Cardiac muscle cell (in vitro differentiated cells and primary cell): ENCODE measurements around the gene MTF1. TPM values are rescaled to one million over a fixed set of nuclear protein-coding genes. Genes with fewer than 3 reads are reported as not detected.
A peak's percentile ranks its signal among the peaks of the same experiment; 100 is the strongest.

Experiments used
- DNase-seq, 2 donors: peaks; one replicate each; pipeline versions ENCODE4 v3.0.0 to v3.0.0-alpha.2; 2010 to 2017; ENCODE audit warnings: low read depth in 1 of 2, low spot score in 1 of 2
- H3K27ac ChIP-seq: fragments of 200-600 bp; sonication (generic); 2 replicates; pipeline ENCODE4 v1.5.1; 2016
- H3K27me3 ChIP-seq: fragments of 200-600 bp; sonication (generic); 2 replicates; pipeline ENCODE4 v1.6.0; 2016; ENCODE audit warnings: control low read depth
- H3K36me3 ChIP-seq: fragments of 200-600 bp; sonication (generic); 2 replicates; pipeline ENCODE4 v1.5.1; 2016; ENCODE audit warnings: control low read depth
- H3K4me1 ChIP-seq: fragments of 200-600 bp; sonication (generic); 2 replicates; pipeline ENCODE4 v1.8.1; 2017; ENCODE audit warnings: low read depth, mild to moderate bottlenecking, mixed run types
- H3K4me3 ChIP-seq: fragments of 200-600 bp; sonication (generic); 2 replicates; pipeline ENCODE4 v1.5.1; 2016; ENCODE audit warnings: mild to moderate bottlenecking
- H3K9me3 ChIP-seq: fragments of 200-600 bp; sonication (generic); 2 replicates; pipeline ENCODE4 v1.5.1; 2017; ENCODE audit warnings: low read depth, mild to moderate bottlenecking, control low read depth
- polyA plus RNA-seq: library from polyadenylated mRNA; unstranded; fragments of >200 nt; fragmentation: Nextera tagmentation; extraction: Ambion mirVana; gene quantifications from 2 replicates; pipeline ENCODE4 v1.2.1, GENCODE V29; 2016
- total RNA-seq: library from RNA; depleted of rRNA; stranded (reverse); fragments of >200 nt; gene quantifications from 2 replicates; pipeline ENCODE4 v1.2.3, GENCODE V29; 2016
- TF ChIP-seq, protein P1 (sequence below): IDR thresholded peaks from 2 replicates; pipeline ENCODE4 v1.5.1; 2012; ENCODE audit warnings: low read depth, mild to moderate bottlenecking, low read length

MTF1 gene
- total and polyA plus RNA-seq, 2 experiments from 2014 or later = 1.6 to 5.7 TPM

- TF ChIP-seq, protein P1, sequence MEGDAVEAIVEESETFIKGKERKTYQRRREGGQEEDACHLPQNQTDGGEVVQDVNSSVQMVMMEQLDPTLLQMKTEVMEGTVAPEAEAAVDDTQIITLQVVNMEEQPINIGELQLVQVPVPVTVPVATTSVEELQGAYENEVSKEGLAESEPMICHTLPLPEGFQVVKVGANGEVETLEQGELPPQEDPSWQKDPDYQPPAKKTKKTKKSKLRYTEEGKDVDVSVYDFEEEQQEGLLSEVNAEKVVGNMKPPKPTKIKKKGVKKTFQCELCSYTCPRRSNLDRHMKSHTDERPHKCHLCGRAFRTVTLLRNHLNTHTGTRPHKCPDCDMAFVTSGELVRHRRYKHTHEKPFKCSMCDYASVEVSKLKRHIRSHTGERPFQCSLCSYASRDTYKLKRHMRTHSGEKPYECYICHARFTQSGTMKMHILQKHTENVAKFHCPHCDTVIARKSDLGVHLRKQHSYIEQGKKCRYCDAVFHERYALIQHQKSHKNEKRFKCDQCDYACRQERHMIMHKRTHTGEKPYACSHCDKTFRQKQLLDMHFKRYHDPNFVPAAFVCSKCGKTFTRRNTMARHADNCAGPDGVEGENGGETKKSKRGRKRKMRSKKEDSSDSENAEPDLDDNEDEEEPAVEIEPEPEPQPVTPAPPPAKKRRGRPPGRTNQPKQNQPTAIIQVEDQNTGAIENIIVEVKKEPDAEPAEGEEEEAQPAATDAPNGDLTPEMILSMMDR = no peak
- Histone ChIP-seq H3K36me3 (no peaks in the 10 kb centered on the region), H3K4me1 (no peaks in the 10 kb centered on the region), H3K4me3 (no peak overlapping the region), H3K27me3 (peaks cover 100% of the 10 kb centered on the region), H3K9me3 (no peaks in the 10 kb centered on the region), H3K27ac (no peak overlapping the region)
- peak; percentile 58 to 90 for DNase-seq
Measured at GRCh38 chr1:37764414-37764825, 95.0 kb downstream of the MTF1 start.

DNA sequence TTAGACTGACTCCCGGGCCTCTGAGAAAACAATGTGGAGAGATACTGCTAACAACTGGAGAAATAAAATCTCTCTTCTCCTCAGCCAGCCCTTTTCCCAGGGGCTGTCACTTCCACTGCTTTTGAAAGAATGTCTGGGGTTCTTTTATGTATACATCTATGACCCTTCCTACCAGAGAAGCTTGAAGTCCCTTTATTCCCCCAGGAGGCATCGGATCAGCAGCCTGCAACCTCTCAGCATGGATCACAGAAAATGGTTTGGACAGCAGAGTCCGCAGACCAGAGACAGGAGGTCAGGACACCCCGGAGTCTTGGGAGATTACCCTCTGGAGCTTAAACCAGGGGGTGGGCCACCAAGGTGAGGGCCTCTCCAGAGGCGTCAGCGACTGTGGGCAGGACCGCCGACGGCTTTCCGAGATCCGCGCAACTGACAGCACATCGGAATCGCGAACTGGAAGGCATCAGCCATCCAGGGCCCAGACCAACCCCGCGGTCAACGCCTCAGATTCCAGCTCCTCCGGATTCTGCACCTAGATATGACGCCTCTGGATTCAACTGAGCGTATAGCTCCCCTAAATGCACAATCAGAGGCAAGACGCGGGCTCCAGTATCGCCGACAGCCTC, 95.5 kb downstream of the MTF1 start:
- Histone ChIP-seq H3K36me3 (no peaks in the 10 kb centered on the region), H3K9me3 (no peaks in the 10 kb centered on the region), H3K27me3 (peaks cover 100% of the 10 kb centered on the region), H3K4me1 (no peaks in the 10 kb centered on the region), H3K27ac (no peak overlapping the region), H3K4me3 (no peak overlapping the region)
- TF ChIP-seq, protein P1 = no peak
- no peak for DNase-seq

- Histone ChIP-seq H3K27ac (no peak overlapping the region), H3K4me1 (no peaks in the 10 kb centered on the region), H3K36me3 (no peaks in the 10 kb centered on the region), H3K27me3 (peaks cover 100% of the 10 kb centered on the region), H3K9me3 (no peaks in the 10 kb centered on the region), H3K4me3 (no peak overlapping the region)
- no peak for DNase-seq
- TF ChIP-seq, protein P1 = no peak
Measured at GRCh38 chr1:37762516-37762915, 96.9 kb downstream of the MTF1 start.

DNA sequence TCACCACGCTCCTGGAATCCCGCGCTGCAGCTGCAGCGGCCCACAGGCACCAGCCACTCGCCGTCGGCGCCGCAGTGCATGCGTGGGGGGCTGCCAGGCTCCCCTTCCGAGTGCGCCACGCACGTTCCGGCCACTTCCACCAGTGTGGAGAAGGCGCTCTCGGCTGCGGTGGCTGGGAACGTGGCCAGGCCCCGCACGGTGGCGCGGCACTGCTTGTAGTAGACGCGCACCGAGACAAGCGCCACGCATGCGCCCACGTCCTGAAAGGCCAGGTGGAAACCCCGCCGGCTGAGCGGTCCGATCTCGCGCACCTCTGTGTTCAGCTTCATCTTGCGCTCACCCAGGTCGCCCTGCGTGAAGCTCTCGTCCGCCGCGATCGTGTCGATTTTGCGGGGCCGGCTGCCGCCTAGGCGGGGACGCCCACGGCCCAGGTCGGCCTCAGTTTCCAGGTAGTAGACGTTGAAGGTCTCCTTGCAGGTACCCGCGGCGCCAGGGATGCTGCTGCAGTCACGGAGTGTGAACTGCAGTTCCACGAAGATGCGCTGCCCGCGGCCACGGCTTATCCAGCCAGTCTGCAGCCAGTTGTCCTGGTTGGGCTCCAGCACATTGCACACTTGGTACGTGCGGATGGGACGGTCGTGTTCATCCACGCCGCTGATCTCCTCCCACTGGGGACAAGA, 97.8 kb downstream of the MTF1 start:
- TF ChIP-seq, protein P1 = no peak
- H3K36me3 ChIP-seq = no peaks in the 10 kb centered on the region
- H3K27ac ChIP-seq = no peak overlapping the region
- no peak overlapping the region for H3K4me3 ChIP-seq
- DNase-seq = no peak
- H3K9me3 ChIP-seq = no peaks in the 10 kb centered on the region
- no peaks in the 10 kb centered on the region for H3K4me1 ChIP-seq
- peaks cover 100% of the 10 kb centered on the region for H3K27me3 ChIP-seq

Other genes with a start within 250 kb of the MTF1 start
- 0.71 and 1.1 TPM in 2 replicates for gene RSPO1, start 224.7 kb downstream of the MTF1 start, total RNA-seq
- 0.11 and 1.0 TPM in 2 replicates for gene RSPO1, start 224.7 kb downstream of the MTF1 start, polyA plus RNA-seq
- gene CDCA8, start 167.1 kb downstream of the MTF1 start, total RNA-seq = 4.4 and 30.8 TPM in 2 replicates
- gene CDCA8, start 167.1 kb downstream of the MTF1 start, polyA plus RNA-seq = 7.0 and 41.8 TPM in 2 replicates
- gene EPHA10, start 94.5 kb downstream of the MTF1 start, total RNA-seq = 0.14 TPM in 1 of 2 replicates, not detected in the other
- gene EPHA10, start 94.5 kb downstream of the MTF1 start, polyA plus RNA-seq = 0.38 TPM in 1 of 2 replicates, not detected in the other
- gene MANEAL, start 65.7 kb downstream of the MTF1 start, total RNA-seq = 1.3 and 5.4 TPM in 2 replicates
- gene MANEAL, start 65.7 kb downstream of the MTF1 start, polyA plus RNA-seq = 1.7 and 4.1 TPM in 2 replicates
- 104 and 130 TPM in 2 replicates for gene C1orf122, start 51.8 kb downstream of the MTF1 start, total RNA-seq
- 105 and 174 TPM in 2 replicates for gene C1orf122, start 51.8 kb downstream of the MTF1 start, polyA plus RNA-seq
- gene YRDC, start 51.4 kb downstream of the MTF1 start, total RNA-seq = 9.7 and 17.2 TPM in 2 replicates
- 20.0 and 22.2 TPM in 2 replicates for gene YRDC, start 51.4 kb downstream of the MTF1 start, polyA plus RNA-seq
- 14.0 and 18.4 TPM in 2 replicates for gene INPP5B, start 87.5 kb upstream of the MTF1 start, total RNA-seq
- gene INPP5B, start 87.5 kb upstream of the MTF1 start, polyA plus RNA-seq = 9.9 and 14.1 TPM in 2 replicates
- gene SF3A3, start 130.4 kb upstream of the MTF1 start, total RNA-seq = 48.0 and 51.1 TPM in 2 replicates
- gene SF3A3, start 130.4 kb upstream of the MTF1 start, polyA plus RNA-seq = 47.7 and 58.9 TPM in 2 replicates
- gene FHL3, start 145.9 kb upstream of the MTF1 start, total RNA-seq = 27.5 and 47.4 TPM in 2 replicates
- gene FHL3, start 145.9 kb upstream of the MTF1 start, polyA plus RNA-seq = 33.0 and 38.6 TPM in 2 replicates
- 55.4 and 57.7 TPM in 2 replicates for gene UTP11, start 153.1 kb upstream of the MTF1 start, total RNA-seq
- gene UTP11, start 153.1 kb upstream of the MTF1 start, polyA plus RNA-seq = 42.7 and 57.0 TPM in 2 replicates
- gene POU3F1, start 187.2 kb upstream of the MTF1 start, total RNA-seq = 0.30 TPM in 1 of 2 replicates, not detected in the other
- gene POU3F1, start 187.2 kb upstream of the MTF1 start, polyA plus RNA-seq = 0.07 TPM in 1 of 2 replicates, not detected in the other